K562 (cell line): ENCODE data around the gene EML3. TPM values are rescaled to one million over a fixed set of nuclear protein-coding genes. Genes with fewer than 3 reads are reported as not detected.

Experiments
- EWSR1 ChIP-seq: fragments of 450-650 bp; IDR thresholded peaks from 2 replicates; pipeline ENCODE4 v1.6.1; 2018; ENCODE audit warnings: borderline replicate concordance, mild to moderate bottlenecking, low read depth, moderate library complexity; ENCODE audit not compliant: partially characterized antibody
- FOXA1 ChIP-seq: fragments of 450-650 bp; IDR thresholded peaks from 2 replicates; pipeline ENCODE4 v1.6.1; 2016; ENCODE audit warnings: mild to moderate bottlenecking, borderline replicate concordance
- HCFC1 ChIP-seq: IDR thresholded peaks from 2 replicates; pipeline ENCODE4 v1.6.1; 2012; ENCODE audit warnings: low read depth, low read length, improper control_type of control experiment
- HDAC2 ChIP-seq: fragments of 450-650 bp; IDR thresholded peaks from 2 replicates; pipeline ENCODE4 v1.6.1; 2016; ENCODE audit warnings: mild to moderate bottlenecking
- HSF4 ChIP-seq: fragments of 250-450 bp; sonication (Bioruptor Pico); IDR thresholded peaks from 2 replicates; pipeline ENCODE4 v2.1.2; 2022; ENCODE audit warnings: mild to moderate bottlenecking, moderate library complexity, borderline replicate concordance
- KDM1A ChIP-seq, 2 experiments: fragments of 450-650 bp; IDR thresholded peaks; 2 replicates each; pipeline ENCODE4 v1.6.1; 2016; ENCODE audit warnings: mild to moderate bottlenecking in 2 of 2
- KDM2B ChIP-seq: fragments of 250-450 bp; sonication (Bioruptor Pico); IDR thresholded peaks from 2 replicates; pipeline ENCODE4 v1.8.0; 2021; ENCODE audit warnings: mild to moderate bottlenecking, moderate library complexity
- MTF1 ChIP-seq: fragments of 250-450 bp; sonication (Bioruptor Pico); IDR thresholded peaks from 2 replicates; pipeline ENCODE4 v1.9.0; 2021; ENCODE audit warnings: moderate library complexity, mild to moderate bottlenecking, inconsistent platforms, borderline replicate concordance
- MXI1 ChIP-seq: IDR thresholded peaks from 2 replicates; pipeline ENCODE4 v1.6.1; 2011; ENCODE audit warnings: low read depth, mild to moderate bottlenecking, improper control_type of control experiment, low read length
- MYBL2 ChIP-seq, 2 experiments: fragments of 450-650 bp in 1 of 2; sonication (generic) in 1 of 2; formaldehyde crosslinking in 1 of 2; IDR thresholded peaks; 2 replicates each; pipeline versions ENCODE4 v1.6.1 to v1.8.1; 2017 to 2022; ENCODE audit warnings: borderline replicate concordance in 1 of 2, inconsistent platforms in 1 of 2, low read depth in 1 of 2, mild to moderate bottlenecking in 1 of 2, missing genetic modification reagents in 1 of 2, moderate library complexity in 1 of 2
- NFATC3 ChIP-seq: fragments of 450-650 bp; IDR thresholded peaks from 2 replicates; pipeline ENCODE4 v1.6.1; 2017; ENCODE audit warnings: mild to moderate bottlenecking
- NR0B1 ChIP-seq: fragments of 450-650 bp; IDR thresholded peaks from one replicate; pipeline ENCODE4 v1.6.1; 2018; ENCODE audit warnings: mild to moderate bottlenecking, moderate library complexity; ENCODE audit not compliant: partially characterized antibody
- PYGO2 ChIP-seq: fragments of 450-650 bp; IDR thresholded peaks from 2 replicates; pipeline ENCODE4 v1.6.1; 2016; ENCODE audit warnings: mild to moderate bottlenecking, missing genetic modification characterization, moderate library complexity, missing compliant biosample characterization
- RNF219 ChIP-seq: fragments of 250-450 bp; sonication (Bioruptor Pico); IDR thresholded peaks from 2 replicates; pipeline ENCODE4 v1.5.0; 2022; ENCODE audit warnings: mild to moderate bottlenecking
- SMAD2 ChIP-seq: fragments of 150-350 bp; IDR thresholded peaks from 2 replicates; pipeline ENCODE4 v1.6.1; 2014; ENCODE audit warnings: low read depth, mild to moderate bottlenecking, low read length
- SRF ChIP-seq, 2 experiments: fragments of 250-450, 450-650 bp in 1 of 2; sonication (Bioruptor Pico) in 1 of 2; sonication (generic) in 1 of 2; formaldehyde crosslinking; IDR thresholded peaks; 2 replicates each; pipeline versions ENCODE4 v1.5.0 to v1.5.1; 2020 to 2022; ENCODE audit warnings: mild to moderate bottlenecking in 1 of 2, missing genetic modification reagents in 1 of 2
- STAT6 ChIP-seq: sonication (generic); formaldehyde crosslinking; IDR thresholded peaks from 2 replicates; pipeline ENCODE4 v1.8.1; 2023; ENCODE audit warnings: mild to moderate bottlenecking, missing genetic modification reagents
- TCF15 ChIP-seq: fragments of 250-450 bp; sonication (Bioruptor Pico); IDR thresholded peaks from 2 replicates; pipeline ENCODE4 v1.8.0; 2022; ENCODE audit warnings: moderate library complexity, mild to moderate bottlenecking, inconsistent platforms
- ZBTB33 ChIP-seq: sonication (generic); formaldehyde crosslinking; IDR thresholded peaks from 2 replicates; pipeline ENCODE4 v1.8.1; 2023; ENCODE audit warnings: mild to moderate bottlenecking, missing genetic modification reagents
- polyA plus RNA-seq, 8 experiments: library from polyadenylated mRNA; depleted of rRNA in 4 of 8; stranded (reverse) in 5 of 8; unstranded in 3 of 8; fragments of >200 nt; fragmentation: Nextera tagmentation in 2 of 8; fragmentation: Illumina TruSeq in 1 of 8; extraction: Ambion mirVana in 2 of 8; extraction: Trizol in 1 of 8; gene quantifications; 2 replicates each; pipeline versions ENCODE4 v1.2.1 to v1.2.3, GENCODE V29; 2011 to 2014; ENCODE audit warnings: inconsistent platforms in 1 of 8, missing spikeins in 1 of 8
- total RNA-seq, 7 experiments: library from RNA; depleted of rRNA in 6 of 7; stranded (reverse); fragments of >200 nt in 6 of 7; fragmentation: Illumina TruSeq in 2 of 7; extraction: Trizol in 2 of 7; gene quantifications; 2 replicates each; pipeline versions ENCODE4 v1.2.1 to v1.2.3, GENCODE V29; 2011 to 2021; ENCODE audit warnings: low replicate concordance in 1 of 7

The EML3 gene
- total and polyA plus RNA-seq, 9 of the 15 experiments (the other 6 are each of a cell fraction or from before 2014, with no cell fraction given): 0.32 to 90.5 (median 26.4) TPM

- no peak for TF ChIP-seq SMAD2
- no peak for TF ChIP-seq NR0B1
- TF ChIP-seq STAT6: no peak
- TF ChIP-seq PYGO2 (tag): no peak
- no peak for TF ChIP-seq KDM2B (CRISPR knock-in tag)
- no peak for TF ChIP-seq MYBL2 (IDR thresholded peaks at IDR 0.05; ENCODE audit: low read depth)
- no peak for TF ChIP-seq MYBL2 (CRISPR knock-in tag; IDR thresholded peaks at IDR 0.05; ENCODE audit: borderline replicate concordance)
- TF ChIP-seq ZBTB33 (CRISPR knock-in tag): 0 out of 2 replicates have a peak, but pooled peaks have one; percentile 5
- TF ChIP-seq NFATC3: no peak
- no peak for TF ChIP-seq HSF4
- TF ChIP-seq SRF (CRISPR knock-in tag; IDR thresholded peaks at IDR 0.05): no peak
- no peak for TF ChIP-seq RNF219 (CRISPR knock-in tag)
- no peak for TF ChIP-seq MTF1
- TF ChIP-seq MXI1: no peak
- peak; percentile 91 for TF ChIP-seq HDAC2
- TF ChIP-seq EWSR1: no peak
- no peak for TF ChIP-seq HCFC1
- no peak for TF ChIP-seq TCF15 (CRISPR knock-in tag)
- no peak for TF ChIP-seq KDM1A (IDR thresholded peaks at IDR 0.05)
- no peak for TF ChIP-seq FOXA1
These were observed 740 bp downstream of the EML3 start (continued) for GRCh38 chr11:62611705-62612365.
